ENCODE measurements around the gene YDJC. TPM values are rescaled to one million over a fixed set of nuclear protein-coding genes. Genes with fewer than 3 reads are reported as not detected.

Gene YDJC
- total and polyA plus RNA-seq, 2 of the 13 experiments (the other 11 are each of a cell fraction or from before 2014, with no cell fraction given) = 15.3 to 32.0 TPM

DNA sequence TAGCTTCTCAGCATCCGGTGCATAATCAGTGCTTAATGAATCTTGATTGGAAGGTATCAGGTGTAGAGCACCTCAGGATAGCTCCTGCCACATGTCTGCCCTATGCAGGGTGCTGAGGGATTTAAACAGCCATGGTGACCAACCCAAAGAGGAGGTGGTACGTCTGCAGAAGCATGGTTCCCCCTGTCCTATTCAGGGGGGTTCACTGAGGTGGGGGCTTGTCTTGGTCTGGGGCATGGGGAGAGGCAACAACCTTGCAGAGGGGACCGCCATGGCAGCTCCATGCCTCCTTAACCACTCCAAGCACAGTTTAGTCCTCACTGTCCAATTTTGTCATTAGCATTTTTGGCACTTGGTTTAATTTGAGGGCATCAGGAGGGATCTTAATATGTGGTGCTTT lies 37.4 kb downstream of the YDJC start:
- TF ChIP-seq TSC22D2 (CRISPR knock-in tag; IDR thresholded peaks at IDR 0.05; ENCODE audit: borderline replicate concordance) (no peak), GZF1 (CRISPR knock-in tag; IDR thresholded peaks at IDR 0.05) (no peak), ZNF235 (CRISPR knock-in tag; IDR thresholded peaks at IDR 0.05; ENCODE audit: borderline replicate concordance) (no peak), ZNF549 (CRISPR knock-in tag; IDR thresholded peaks at IDR 0.05) (no peak), ZFYVE20 (CRISPR knock-in tag; IDR thresholded peaks at IDR 0.05; ENCODE audit: borderline replicate concordance, low read depth) (no peak), RARG (CRISPR knock-in tag; IDR thresholded peaks at IDR 0.05; ENCODE audit: low read depth) (no peak), ZBTB8A (CRISPR knock-in tag; IDR thresholded peaks at IDR 0.05; ENCODE audit: borderline replicate concordance, low read depth) (no peak), ZFAT (CRISPR knock-in tag; conservative IDR thresholded peaks at IDR 0.05) (no peak), ZKSCAN1 (IDR thresholded peaks at IDR 0.05; ENCODE audit: low read length) (no peak), NR2F1 (CRISPR knock-in tag; IDR thresholded peaks at IDR 0.05) (no peak), ZNF326 (CRISPR knock-in tag; IDR thresholded peaks at IDR 0.05; ENCODE audit: borderline replicate concordance) (no peak), IRX3 (CRISPR knock-in tag; IDR thresholded peaks at IDR 0.05; ENCODE audit: borderline replicate concordance, low read depth) (no peak), NRL (CRISPR knock-in tag; IDR thresholded peaks at IDR 0.05; ENCODE audit: borderline replicate concordance) (no peak)
- TF ChIP-seq, protein P1, sequence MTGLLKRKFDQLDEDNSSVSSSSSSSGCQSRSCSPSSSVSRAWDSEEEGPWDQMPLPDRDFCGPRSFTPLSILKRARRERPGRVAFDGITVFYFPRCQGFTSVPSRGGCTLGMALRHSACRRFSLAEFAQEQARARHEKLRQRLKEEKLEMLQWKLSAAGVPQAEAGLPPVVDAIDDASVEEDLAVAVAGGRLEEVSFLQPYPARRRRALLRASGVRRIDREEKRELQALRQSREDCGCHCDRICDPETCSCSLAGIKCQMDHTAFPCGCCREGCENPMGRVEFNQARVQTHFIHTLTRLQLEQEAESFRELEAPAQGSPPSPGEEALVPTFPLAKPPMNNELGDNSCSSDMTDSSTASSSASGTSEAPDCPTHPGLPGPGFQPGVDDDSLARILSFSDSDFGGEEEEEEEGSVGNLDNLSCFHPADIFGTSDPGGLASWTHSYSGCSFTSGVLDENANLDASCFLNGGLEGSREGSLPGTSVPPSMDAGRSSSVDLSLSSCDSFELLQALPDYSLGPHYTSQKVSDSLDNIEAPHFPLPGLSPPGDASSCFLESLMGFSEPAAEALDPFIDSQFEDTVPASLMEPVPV (CRISPR knock-in tag; IDR thresholded peaks at IDR 0.05) = no peak
- CTCF ChIA-PET (ENCODE audit: low intra/inter-chr PET ratio, low total read pairs) = no interaction called here
- peaks cover 63% of the 10 kb centered on the region for H4K20me1 ChIP-seq (ENCODE audit: insufficient read depth, low read length)
- no peaks in the 10 kb centered on the region for H3K27me3 ChIP-seq (ENCODE audit: control insufficient read depth in 1 of 2, insufficient read depth in 2 of 2, low read length in 2 of 2)
- BruUV-seq (replicated peaks) = no TSS peak
- FAIRE-seq (no peak), ATAC-seq (no peak), DNase-seq (ENCODE audit: low spot score) (no peak)
- peaks cover 91% of the 10 kb centered on the region for H3K79me2 ChIP-seq (ENCODE audit: insufficient read depth, low read length)
- in situ Hi-C loops (cut with HindIII; ENCODE audit: extremely low pct_ligation_motif_present, low pct_unique_long_range_greater_than_20kb) (no loop called here), intact Hi-C loops (cut with micrococcal nuclease; ENCODE audit: unreplicated experiment) (loop anchor here (5.0 kb wide), 1 partner anchor 50 kb away; the partner anchor contains the start of gene SDF2L1)
- POLR2A ChIA-PET = no interaction called here
- H3K27ac ChIP-seq (ENCODE audit: extremely low read length, insufficient read depth, low read length) = no peak overlapping the region
- H3K4me3 ChIP-seq (replicated peaks in 1 of 3; ENCODE audit: insufficient read depth in 1 of 3, low read depth in 2 of 3, low read length in 3 of 3) = no peak overlapping the region
- no peak overlapping the region for H3K9ac ChIP-seq (ENCODE audit: insufficient read depth, low read depth, low read length)
- H3K36me3 ChIP-seq (replicated peaks in 1 of 2; ENCODE audit: control insufficient read depth in 1 of 2, insufficient read depth in 2 of 2, low read length in 2 of 2) = peaks cover 20 to 80% of the 10 kb centered on the region in 2 experiments
- no peak overlapping the region for H2AFZ ChIP-seq (ENCODE audit: low read length)
- H3K9me3 ChIP-seq (ENCODE audit: low read length) = no peaks in the 10 kb centered on the region
- 100% methylated on average over 2 of the region's 3 CpGs for WGBS (ENCODE audit: low lambda C conversion rate)
- H3K4me2 ChIP-seq (ENCODE audit: low read depth, low read length) = no peak overlapping the region
- H3K4me1 ChIP-seq (ENCODE audit: insufficient read depth, low read length) = no peaks in the 10 kb centered on the region
